ENCODE results near the gene MOV10. TPM values are rescaled to one million over a fixed set of nuclear protein-coding genes. Genes with fewer than 3 reads are reported as not detected.

Gene MOV10
- total and polyA plus RNA-seq, 2 of the 13 experiments (the other 11 are each of a cell fraction or from before 2014, with no cell fraction given): 56.4 to 58.2 TPM

- TF ChIP-seq, protein P1, sequence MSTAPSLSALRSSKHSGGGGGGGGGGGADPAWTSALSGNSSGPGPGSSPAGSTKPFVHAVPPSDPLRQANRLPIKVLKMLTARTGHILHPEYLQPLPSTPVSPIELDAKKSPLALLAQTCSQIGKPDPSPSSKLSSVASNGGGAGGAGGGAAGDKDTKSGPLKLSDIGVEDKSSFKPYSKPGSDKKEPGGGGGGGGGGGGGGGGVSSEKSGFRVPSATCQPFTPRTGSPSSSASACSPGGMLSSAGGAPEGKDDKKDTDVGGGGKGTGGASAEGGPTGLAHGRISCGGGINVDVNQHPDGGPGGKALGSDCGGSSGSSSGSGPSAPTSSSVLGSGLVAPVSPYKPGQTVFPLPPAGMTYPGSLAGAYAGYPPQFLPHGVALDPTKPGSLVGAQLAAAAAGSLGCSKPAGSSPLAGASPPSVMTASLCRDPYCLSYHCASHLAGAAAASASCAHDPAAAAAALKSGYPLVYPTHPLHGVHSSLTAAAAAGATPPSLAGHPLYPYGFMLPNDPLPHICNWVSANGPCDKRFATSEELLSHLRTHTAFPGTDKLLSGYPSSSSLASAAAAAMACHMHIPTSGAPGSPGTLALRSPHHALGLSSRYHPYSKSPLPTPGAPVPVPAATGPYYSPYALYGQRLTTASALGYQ (CRISPR knock-in tag; IDR thresholded peaks at IDR 0.05): no peak
- TF ChIP-seq KDM6A (CRISPR knock-in tag; IDR thresholded peaks at IDR 0.05; ENCODE audit: low read depth): no peak
- no peak for TF ChIP-seq ZNF501 (CRISPR knock-in tag; IDR thresholded peaks at IDR 0.05)
- no peak for TF ChIP-seq ZEB1 (IDR thresholded peaks at IDR 0.05; ENCODE audit: insufficient replicate concordance, low read depth)
- TF ChIP-seq BRD4 (CRISPR knock-in tag; IDR thresholded peaks at IDR 0.05): no peak
- TF ChIP-seq TARDBP (CRISPR knock-in tag; IDR thresholded peaks at IDR 0.05): 0 out of 2 replicates have a peak, but pooled peaks have one; percentile 9
- TF ChIP-seq ONECUT2 (CRISPR knock-in tag; IDR thresholded peaks at IDR 0.05): no peak
- TF ChIP-seq MED8 (CRISPR knock-in tag; IDR thresholded peaks at IDR 0.05; ENCODE audit: insufficient replicate concordance): no peak
- TF ChIP-seq RFXAP (CRISPR knock-in tag; IDR thresholded peaks at IDR 0.05; ENCODE audit: borderline replicate concordance): no peak
- TF ChIP-seq ZNF543 (CRISPR knock-in tag; IDR thresholded peaks at IDR 0.05): no peak
- peak; percentile 53; the same call in 1 of the 2 replicates for TF ChIP-seq NAIF1 (CRISPR knock-in tag; IDR thresholded peaks at IDR 0.05; ENCODE audit: borderline replicate concordance)
- TF ChIP-seq SMAD1 (CRISPR knock-in tag; IDR thresholded peaks at IDR 0.05; ENCODE audit: borderline replicate concordance, low read depth): no peak
- 0 out of 2 replicates have a peak, but pooled peaks have one; percentile 24 for TF ChIP-seq ZNF547 (CRISPR knock-in tag; IDR thresholded peaks at IDR 0.05)
- no peak; the same call in 1 of the 2 replicates for TF ChIP-seq SIN3A (IDR thresholded peaks at IDR 0.05; ENCODE audit: borderline replicate concordance, low read depth, low read length)
- TF ChIP-seq NFRKB (IDR thresholded peaks at IDR 0.05): no peak
- peak; percentile 77 for TF ChIP-seq RBFOX2 (IDR thresholded peaks at IDR 0.05; ENCODE audit: low read depth, low read length)
- TF ChIP-seq AGO2 (optimal IDR thresholded peaks at IDR 0.05; ENCODE audit: low read depth, low read length): peak; percentile 57
- TF ChIP-seq NRL (CRISPR knock-in tag; IDR thresholded peaks at IDR 0.05; ENCODE audit: borderline replicate concordance): no peak
- no peak for TF ChIP-seq TFE3 (CRISPR knock-in tag; IDR thresholded peaks at IDR 0.05)
- no peak for TF ChIP-seq ZNF775 (CRISPR knock-in tag; IDR thresholded peaks at IDR 0.05; ENCODE audit: borderline replicate concordance)
- TF ChIP-seq, protein P2, sequence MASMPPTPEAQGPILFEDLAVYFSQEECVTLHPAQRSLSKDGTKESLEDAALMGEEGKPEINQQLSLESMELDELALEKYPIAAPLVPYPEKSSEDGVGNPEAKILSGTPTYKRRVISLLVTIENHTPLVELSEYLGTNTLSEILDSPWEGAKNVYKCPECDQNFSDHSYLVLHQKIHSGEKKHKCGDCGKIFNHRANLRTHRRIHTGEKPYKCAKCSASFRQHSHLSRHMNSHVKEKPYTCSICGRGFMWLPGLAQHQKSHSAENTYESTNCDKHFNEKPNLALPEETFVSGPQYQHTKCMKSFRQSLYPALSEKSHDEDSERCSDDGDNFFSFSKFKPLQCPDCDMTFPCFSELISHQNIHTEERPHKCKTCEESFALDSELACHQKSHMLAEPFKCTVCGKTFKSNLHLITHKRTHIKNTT (CRISPR knock-in tag; IDR thresholded peaks at IDR 0.05): no peak
- TF ChIP-seq FOXP1 (IDR thresholded peaks at IDR 0.05): no peak
- TF ChIP-seq FOXP1 (CRISPR knock-in tag; IDR thresholded peaks at IDR 0.05): no peak
Observed at GRCh38 chr1:112706505-112707220, 32.2 kb downstream of the MOV10 start, which contains the start of gene RHOC (continued).
